GM21619 (cell line): ENCODE data around the gene HIVEP2.

Experiments used
- ATAC-seq: cut with Tn5 transposase; IDR thresholded peaks from one replicate; pipeline ENCODE4 v1.9.1; 2021; ENCODE audit not compliant: unreplicated experiment

The HIVEP2 gene

DNA sequence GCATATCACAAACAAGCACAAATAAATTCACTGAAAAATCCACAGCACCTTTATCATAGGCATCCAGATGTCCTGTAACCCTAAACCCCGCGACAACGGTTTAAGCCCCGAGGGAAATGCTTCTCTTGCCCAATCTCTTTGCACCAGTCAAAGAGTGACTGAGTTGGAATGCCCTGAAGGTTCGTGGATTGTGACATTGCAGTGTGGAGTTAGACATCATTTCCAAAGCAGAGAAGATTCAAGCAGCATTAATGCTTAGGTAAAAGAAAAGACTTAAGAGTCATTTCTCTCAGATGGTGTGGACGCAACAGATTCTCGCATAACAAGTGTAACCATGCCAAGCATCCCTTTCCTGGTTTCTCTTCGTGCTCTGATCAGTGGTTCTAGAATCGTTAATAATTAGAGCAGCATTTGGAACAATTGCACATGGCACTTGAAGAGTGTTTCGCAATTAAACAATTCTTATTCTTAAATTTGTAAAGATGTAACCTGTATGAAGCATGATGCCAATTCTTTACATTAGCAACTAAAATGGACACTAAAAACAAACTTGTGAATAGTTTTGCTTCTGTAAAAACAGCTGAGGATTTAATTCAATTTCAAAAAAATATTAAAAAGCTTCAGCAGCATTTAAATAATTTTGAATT is 121.6 kb downstream of the HIVEP2 start:
- no peak for ATAC-seq

DNA sequence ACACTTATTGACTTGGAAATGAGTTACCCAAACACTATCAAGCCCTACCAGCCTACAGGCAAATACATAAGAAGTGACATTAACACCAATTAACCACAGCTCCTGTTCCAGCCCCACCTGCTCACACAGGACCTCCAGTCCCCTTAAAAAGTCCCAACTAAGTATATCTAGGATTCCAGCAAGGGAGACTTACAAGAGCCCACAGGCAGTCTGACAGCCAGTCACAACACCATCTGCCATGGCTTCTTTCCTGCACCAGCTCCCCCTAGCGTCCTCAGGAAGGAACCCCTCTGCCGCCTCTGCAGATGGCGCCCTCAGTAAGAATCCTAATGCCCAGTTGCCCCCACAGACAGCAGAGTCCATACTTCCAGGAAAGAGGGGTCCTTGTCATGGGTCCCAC is 122.1 kb downstream of the HIVEP2 start:
- ATAC-seq: no peak

DNA sequence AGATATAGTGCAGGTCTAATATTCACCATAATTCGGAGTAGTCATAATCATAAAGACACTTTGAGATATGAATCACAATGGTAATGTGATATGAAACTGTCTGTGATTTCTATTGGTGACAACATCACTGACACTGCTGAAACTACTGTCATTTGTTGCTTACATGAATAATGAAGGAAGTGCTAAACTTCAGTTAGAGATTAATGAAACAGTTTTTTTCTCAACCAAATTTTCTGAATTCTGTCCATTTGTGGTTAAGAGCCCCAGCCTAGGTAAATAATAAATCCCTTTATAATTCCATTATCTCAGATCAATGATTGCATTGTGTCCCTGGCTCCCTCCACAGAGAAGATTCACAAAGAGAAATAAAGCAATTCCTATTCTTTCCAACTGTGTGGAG is 122.6 kb downstream of the HIVEP2 start:
- peak; percentile 79 for ATAC-seq

DNA sequence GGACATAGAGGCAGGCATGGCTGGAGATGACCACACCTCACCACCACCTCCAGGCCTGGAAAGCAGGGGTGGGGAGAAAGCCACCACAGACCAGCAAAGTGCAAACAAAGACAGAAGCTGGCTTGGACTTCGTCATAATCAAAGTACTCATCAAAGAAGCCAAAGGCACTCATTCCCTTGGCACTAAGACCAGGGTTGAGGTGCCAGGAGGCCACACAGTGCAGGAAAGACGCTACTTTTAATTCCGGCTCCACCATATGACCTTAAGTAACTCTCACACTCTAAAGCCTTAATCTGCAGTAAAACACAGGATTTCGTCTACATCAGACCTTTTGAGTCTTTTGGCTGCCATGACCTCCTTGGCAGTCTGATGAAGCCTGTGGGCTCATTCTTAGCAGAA is 123.1 kb downstream of the HIVEP2 start:
- no peak for ATAC-seq

DNA sequence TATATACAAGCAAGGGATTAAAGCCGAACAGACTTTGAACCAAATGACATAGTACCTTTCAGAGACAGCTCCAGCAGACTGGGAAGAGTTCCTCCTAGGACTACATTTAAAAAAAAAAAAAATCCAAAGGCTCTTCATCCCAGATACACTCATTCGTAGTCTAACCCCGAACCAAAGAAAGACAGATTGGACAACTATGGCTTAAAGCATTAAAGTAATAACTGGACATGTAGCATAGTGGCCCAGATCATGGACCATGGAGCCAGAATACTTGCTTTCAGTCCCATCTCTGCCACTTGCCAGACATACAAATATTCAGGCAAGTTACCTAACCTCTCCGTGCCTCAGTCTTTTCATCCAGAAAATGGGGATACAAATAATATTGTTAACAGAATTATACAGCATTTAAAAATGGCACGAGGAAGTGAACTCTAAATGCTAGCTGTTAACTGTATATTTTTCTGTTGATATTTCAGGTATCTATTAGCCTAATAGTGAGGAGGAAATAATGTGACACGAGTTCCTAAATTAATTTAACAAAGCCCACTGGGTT is 123.7 kb downstream of the HIVEP2 start:
- ATAC-seq: no peak

DNA sequence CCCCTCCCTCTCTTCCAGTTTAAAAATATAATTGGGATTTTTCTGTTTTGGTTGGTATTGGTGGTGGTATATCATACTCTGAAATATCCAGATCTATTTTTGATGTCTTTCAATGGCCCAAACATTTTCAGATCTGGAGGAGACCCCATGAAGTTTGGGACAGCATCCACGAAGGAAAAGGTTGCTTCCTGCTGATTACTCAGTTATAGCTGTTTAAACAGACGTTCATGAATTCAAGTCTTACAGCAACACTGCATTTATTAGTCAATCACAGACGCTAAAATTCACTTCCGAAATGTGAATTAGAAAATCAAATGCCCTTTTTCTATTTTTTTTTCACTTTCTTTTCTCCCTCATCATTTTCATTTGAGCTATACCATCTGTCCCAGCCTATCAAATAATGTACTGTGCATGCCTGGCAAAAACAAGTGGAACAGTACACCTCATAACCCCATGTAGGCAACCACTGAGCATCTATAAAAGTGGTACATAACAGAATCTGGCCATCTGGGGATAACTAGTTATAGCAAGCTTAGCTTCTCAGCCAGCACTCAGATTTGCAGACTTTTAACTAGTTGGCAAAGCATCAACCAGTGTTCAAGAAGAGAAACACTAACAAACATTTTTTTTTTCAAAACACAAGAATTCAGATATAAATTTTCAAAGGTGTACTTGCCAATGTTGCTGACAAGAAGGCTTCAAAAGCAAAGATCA is 124.5 kb downstream of the HIVEP2 start:
- ATAC-seq: no peak

DNA sequence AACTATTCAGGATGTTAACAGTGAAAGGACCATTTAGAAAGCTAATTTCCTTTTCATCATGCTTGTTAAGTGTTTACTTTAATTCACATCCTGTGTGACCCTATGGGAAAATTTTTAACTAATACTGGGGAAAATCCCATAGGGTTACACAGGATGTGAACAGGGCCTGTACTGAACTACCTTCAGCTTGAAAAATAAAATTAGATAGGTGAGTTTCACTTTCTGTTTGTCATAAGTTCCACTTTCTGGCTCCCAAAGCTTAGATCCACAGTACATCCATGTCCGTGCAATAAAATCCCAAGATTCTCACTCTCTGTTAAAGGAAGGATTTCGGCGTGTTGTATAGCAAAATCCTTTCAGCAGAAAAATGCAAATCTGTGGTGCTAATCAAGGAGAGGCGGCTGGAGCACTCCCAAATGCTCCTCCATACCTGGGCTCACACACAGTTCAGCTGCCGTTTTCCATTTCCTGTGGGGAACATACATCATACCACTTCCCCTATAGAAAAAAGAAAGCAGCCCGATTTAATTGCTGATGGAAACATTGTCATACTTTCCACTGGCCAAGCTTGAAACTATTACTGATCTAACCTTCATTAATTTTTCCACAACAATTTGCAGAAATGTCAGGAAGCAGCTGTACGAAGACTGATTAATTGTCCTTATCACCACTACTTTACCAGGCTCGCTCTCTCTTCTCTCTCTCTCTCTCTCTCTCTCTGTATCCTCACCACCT is 125.2 kb downstream of the HIVEP2 start:
- ATAC-seq: peak; percentile 63

DNA sequence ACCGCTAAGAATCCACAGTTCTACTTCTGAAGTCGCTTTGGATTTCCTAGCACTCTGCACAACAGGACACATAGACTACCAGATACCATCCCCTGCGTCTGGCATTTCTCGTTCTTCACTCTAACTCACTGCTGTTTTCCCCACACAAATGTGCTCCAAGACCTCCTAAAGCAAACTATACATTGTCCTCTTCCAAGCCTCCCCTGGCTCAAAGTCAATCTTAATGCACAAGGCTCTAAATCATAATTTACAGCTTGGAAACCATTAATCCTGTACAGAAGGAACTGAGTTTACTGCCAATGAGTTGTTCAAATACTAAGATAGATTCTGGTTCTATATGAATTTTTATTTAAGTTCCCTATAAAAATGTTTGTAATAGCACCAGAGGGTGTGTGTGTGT is 128.5 kb downstream of the HIVEP2 start:
- no peak for ATAC-seq

DNA sequence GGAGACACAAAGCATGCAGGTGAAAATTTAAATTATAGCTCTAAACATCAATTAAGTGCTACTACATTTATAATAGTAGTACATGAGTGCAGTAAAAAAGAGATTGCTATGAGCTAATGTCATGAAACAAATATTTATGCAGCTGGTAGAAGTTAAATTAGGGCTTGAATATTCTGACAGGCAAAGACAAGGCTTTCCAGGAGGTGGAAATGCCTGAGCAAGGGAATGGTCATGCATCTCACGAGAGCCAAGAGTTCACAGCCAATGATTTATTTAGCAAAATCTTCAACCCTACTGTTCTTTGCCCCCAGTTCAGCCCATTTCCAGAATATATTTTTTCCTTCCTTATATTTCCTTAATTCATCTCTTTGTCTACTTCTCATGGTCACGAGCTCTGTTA is 128.9 kb downstream of the HIVEP2 start:
- no peak for ATAC-seq

DNA sequence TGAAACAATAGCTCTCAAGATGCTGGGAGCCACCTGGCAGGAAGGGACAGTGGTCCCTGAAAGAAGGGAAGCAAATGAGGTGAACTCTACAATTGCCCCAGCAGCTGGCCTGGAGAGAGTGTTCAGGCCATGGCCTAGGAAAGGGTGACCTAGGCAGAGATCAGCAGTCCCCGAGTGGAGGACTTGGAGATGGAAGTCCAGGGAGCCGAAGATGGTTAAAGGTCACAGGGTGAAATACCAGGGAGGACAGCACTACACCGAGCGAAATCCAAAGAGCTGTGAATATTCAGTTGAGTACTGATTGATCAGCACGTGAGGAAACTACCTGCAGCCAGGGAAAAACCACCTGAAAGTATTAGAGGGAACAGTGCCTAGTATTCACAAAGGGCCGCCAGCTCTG is 133.1 kb downstream of the HIVEP2 start:
- ATAC-seq: no peak

DNA sequence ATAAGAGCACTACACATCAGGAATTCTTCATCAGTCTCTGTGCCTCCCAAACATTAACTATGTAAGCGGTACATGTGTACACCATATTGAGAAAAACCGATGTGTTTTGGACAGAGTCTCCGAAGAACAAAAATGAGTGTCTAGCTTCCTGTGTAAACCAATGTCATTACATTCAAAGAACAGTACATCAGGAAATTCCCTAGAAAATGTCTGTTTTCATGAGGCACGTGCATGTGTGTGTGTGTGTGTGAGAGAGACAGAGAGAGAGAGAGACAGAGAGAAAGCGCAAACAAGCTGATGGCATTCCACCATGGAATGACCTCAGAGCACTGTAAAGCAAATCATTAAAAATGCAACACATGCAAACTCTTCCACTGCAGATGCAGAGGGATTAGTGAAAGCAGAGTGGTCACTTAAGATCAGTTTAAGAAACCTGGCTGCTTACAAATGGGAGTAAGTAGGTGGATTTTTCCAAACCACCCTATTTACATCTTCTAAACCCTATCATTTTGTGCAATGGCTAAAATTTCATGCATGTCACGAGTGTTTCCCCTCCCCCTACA is 133.9 kb downstream of the HIVEP2 start:
- ATAC-seq: peak; percentile 39

DNA sequence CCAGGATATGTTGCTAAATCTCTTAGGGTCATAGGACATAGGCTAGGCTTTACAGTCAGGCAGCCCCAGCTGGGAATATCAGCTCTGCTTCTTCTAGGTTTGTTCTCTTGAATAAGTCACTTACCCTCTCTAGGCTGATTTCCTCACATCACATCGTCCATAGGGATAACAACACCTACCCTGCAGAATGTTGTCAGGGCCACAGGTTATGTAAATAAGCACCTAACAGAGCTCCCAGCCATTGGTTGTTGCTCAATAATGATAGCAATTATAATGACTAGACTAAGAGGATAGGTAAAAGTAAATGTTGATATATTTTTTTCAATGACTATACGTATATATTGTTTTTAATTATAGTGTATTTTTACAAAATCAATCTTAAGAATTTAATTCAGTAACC is 135.0 kb downstream of the HIVEP2 start:
- no peak for ATAC-seq

DNA sequence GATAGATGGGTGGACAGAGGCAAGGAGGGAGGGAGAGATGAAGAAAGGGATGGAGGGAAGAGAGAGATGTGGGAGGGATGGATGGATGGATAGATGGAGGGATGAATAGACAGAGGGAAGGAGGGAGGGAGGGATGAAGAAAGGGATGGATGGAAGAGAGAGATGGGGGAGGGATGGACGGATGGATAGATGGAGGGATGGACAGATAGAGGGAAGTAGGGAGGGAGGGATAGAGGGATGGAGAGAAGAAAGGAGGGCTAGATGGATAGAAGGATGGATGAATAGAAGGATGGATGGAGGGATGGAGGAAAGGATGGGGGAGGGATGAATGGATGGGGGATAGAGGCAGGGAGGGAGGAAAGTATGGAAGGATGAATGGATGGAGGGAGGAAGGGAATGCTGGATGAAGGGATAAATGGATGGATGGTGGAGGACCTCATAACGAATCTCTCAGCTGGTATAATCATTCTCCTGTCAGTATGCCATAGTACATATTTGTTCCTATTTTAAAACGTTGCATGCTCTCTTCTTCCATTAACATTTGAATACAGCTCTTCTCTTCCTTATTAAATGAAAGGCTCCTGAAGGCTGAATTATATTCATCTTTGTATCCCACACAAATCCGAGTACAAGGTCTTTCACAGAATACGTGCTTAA is 136.4 kb downstream of the HIVEP2 start:
- ATAC-seq: no peak

DNA sequence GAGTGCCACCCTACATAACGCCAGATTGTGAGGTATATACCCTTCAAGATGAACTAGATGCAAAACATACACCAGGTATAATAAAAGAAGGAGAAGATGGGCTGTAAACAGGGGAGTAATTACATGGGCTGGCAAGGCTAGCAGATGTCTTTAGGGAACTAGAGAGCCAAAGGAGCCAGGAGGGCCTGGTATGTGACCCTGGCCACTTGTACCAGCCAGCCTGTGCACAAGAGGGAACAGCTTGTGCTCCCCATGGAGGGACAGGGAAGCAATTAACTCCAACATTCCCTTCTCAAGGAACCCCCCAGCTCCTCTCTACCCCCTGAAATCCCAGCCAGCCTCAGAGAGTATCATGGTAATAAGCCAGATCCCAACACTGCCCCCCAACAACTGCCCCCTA is 139.9 kb downstream of the HIVEP2 start:
- ATAC-seq: no peak

DNA sequence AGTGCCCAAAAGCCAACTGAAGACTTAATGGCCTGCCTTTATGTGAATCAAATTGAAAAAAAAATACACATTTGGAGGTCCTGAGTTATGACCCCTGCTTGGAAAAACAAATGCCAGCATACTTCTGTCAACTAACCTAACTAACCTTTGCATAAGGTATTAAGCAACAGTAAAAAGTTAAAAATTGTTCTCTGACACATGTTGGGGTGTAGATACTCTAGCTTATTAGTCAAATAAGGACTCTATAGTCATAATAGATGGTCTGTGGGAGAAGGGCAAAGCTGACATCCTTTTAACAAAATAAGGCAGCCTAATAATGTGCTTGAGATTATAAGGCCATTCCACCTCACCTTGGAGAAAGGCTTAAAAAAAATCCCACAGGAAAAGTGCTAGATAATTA is 140.5 kb downstream of the HIVEP2 start:
- ATAC-seq: no peak

DNA sequence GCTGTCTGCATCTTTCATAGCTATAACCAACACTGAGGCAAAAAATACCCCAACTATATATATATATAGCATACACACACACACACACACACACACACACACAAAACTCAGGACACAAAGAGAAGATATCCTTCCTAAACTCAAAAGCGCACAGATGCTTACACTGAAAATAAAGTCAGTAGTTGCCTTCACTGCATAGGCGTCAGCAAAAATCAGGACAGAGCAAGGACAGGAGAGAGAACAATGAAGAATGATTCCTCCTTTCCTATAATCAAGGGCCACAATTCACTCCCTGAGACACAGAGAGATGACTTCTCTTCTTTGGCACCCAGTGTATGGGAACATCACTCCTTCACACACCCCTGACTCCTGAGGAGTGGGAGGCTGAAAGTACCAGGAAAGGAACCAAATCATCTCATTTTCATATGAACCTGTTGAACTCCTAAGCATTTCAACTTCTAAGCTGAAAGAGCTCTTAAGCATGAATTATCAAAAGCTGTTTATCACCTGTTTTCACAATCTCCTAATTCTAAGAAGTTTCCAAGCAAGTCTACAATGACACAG is 141.4 kb downstream of the HIVEP2 start:
- no peak for ATAC-seq

DNA sequence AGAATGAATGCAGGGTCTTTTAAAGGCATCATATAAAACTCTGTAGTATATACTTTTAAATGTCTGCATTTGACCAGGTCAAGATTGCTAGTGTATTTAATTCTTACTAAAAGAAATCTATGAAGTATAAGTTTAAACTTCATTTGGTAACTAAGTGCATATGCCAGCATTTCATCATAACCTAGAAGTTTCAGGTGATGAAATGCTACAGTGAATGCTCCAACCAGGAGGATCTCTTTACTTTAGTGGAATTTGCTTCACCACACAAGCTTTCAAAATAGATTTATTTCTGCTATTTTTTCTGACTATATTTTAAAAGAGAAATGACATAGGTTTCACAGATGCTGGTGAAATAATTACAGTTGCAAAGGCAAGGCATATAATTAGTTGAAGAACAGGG is 141.9 kb downstream of the HIVEP2 start:
- ATAC-seq: no peak

DNA sequence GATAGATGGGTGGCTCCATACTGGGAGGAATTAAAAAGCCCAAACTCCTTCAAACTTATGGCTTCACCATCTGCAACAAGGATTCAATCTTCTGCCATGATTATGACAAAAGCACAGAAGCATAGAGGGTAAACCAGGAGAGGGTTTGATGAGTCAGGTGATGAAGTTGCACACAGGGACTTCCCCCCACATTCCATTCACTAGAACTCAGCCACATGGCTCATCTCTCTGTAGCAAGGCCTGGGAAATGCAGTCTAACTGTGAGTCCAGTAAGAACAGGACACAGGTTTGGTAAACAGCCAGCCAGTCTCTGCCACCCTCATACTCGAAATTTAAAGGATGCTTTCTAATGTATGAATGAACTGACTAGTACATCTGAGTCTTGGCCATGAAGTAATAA is 142.9 kb downstream of the HIVEP2 start:
- ATAC-seq: peak; percentile 35

DNA sequence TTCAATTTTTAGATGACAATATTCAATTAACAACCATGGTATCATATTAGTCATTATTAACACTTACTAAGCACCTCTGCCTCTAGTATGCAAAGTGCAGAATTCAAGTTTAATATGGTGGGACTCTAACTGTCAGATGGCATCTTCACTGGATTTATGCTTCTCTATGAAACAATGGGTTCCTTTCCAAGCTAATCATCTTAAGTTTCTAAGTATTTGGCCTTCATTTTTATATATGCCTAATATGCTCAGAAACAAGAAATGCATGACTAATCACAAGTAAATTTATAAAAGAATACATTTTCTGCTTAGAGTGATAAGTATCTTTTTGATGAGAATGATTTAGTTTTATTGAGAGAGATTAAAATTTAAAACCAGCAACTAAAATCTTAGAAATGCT is 144.7 kb downstream of the HIVEP2 start:
- ATAC-seq: no peak

DNA sequence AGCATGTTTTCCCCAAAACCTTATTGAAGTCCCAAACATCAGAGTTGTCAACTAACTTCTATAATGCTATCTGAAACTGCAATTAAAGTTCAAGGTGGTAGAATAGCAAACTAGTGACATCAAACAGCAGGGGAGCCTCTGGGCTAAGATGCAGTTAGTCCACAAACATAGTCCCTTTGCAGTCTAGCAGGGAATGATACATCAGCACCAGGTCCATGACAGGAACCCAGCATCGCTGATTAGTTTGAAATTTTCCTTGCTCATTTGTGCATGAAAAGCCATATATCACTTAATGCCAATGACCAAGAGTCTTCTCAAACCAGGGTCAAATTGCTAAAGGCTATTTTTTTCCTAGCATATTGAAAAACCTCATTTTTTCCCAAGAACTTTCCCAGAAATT is 145.3 kb downstream of the HIVEP2 start:
- ATAC-seq: no peak

DNA sequence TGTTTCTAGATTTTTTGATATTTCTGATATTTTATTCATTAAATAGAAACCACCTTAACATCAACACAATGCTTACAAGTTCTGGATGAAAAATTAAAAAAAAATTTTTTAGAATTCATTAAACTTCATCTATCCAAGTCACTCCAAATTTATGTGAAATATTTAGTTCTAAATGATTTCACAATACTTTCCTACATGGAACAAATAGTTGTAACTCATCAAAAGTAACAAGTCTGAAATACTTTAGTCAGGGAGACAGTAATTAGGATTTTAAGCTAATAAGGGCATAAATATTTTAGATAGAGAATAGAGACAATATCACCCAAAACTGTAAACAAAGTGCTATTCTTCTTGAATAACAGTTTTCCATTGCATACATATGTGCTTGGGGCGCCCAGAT is 147.8 kb downstream of the HIVEP2 start:
- ATAC-seq: no peak
